Duodenal mucosa (tissue), 2 donors: ENCODE data around the gene GRK1.
"Not testable (repeated sequence)": the region's sequence is repeated elsewhere in the genome, so short reads cannot be mapped to it uniquely, and the experiment has no call there.

Experiments
- H3K27ac ChIP-seq: one replicate; pipeline ENCODE4 v1.7.0; 2013; ENCODE audit warnings: low read depth, low read length
- H3K27me3 ChIP-seq, 2 donors: one replicate each; pipeline ENCODE4 v1.7.0; 2013; ENCODE audit warnings: low read length in 2 of 2, control low read depth in 1 of 2; ENCODE audit not compliant: insufficient read depth in 2 of 2, control insufficient read depth in 1 of 2
- H3K36me3 ChIP-seq, 2 donors: one replicate each; pipeline ENCODE4 v1.7.0; 2013; ENCODE audit warnings: low read length in 2 of 2, control low read depth in 1 of 2; ENCODE audit not compliant: insufficient read depth in 2 of 2, control insufficient read depth in 1 of 2
- H3K4me1 ChIP-seq, 2 donors: one replicate each; pipeline ENCODE4 v1.7.0; 2013; ENCODE audit warnings: low read length in 2 of 2, control low read depth in 1 of 2; ENCODE audit not compliant: insufficient read depth in 2 of 2, control insufficient read depth in 1 of 2
- H3K4me3 ChIP-seq, 2 donors: one replicate each; pipeline ENCODE4 v1.7.0; 2013; ENCODE audit warnings: low read length in 2 of 2, low read depth in 1 of 2
- H3K9ac ChIP-seq, 2 donors: one replicate each; pipeline ENCODE4 v1.7.0; 2013; ENCODE audit warnings: low read length in 2 of 2, low read depth in 1 of 2
- H3K9me3 ChIP-seq, 2 donors: one replicate each; pipeline ENCODE4 v1.7.0; 2013; ENCODE audit warnings: low read length in 2 of 2, control low read depth in 1 of 2; ENCODE audit not compliant: control insufficient read depth in 1 of 2

The GRK1 gene

GRCh38 chr13:113744197-113745000, 77.4 kb downstream of the GRK1 start:
- no peak overlapping the region for H3K9ac ChIP-seq
- H3K27ac ChIP-seq: no peak overlapping the region
- H3K27me3 ChIP-seq: peaks cover 0 to 7% of the 10 kb centered on the region in 2 donors
- no peak overlapping the region for H3K4me3 ChIP-seq
- peaks cover 25 to 26% of the 10 kb centered on the region in 2 donors for H3K4me1 ChIP-seq
- no peaks in the 10 kb centered on the region for H3K36me3 ChIP-seq
- H3K9me3 ChIP-seq: no peaks in the 10 kb centered on the region

GRCh38 chr13:113745059-113745458, 78.0 kb downstream of the GRK1 start:
- Histone ChIP-seq H3K27me3 (peaks cover 0 to 6% of the 10 kb centered on the region in 2 donors), H3K9me3 (no peaks in the 10 kb centered on the region), H3K9ac (no peak overlapping the region), H3K4me3 (no peak overlapping the region), H3K4me1 (peaks cover 25 to 26% of the 10 kb centered on the region in 2 donors), H3K36me3 (no peaks in the 10 kb centered on the region), H3K27ac (no peak overlapping the region)

GRCh38 chr13:113745500-113746142, 78.6 kb downstream of the GRK1 start:
- H3K4me1 ChIP-seq: peaks cover 25 to 26% of the 10 kb centered on the region in 2 donors
- H3K4me3 ChIP-seq, H3K9me3 ChIP-seq, H3K9ac ChIP-seq, H3K27me3 ChIP-seq, H3K27ac ChIP-seq, H3K36me3 ChIP-seq: not testable (repeated sequence)

GRCh38 chr13:113746143-113746525, 79.1 kb downstream of the GRK1 start:
- H3K27ac ChIP-seq: no peak overlapping the region
- no peaks in the 10 kb centered on the region for H3K36me3 ChIP-seq
- H3K9me3 ChIP-seq: no peaks in the 10 kb centered on the region
- H3K4me1 ChIP-seq: peaks cover 25 to 26% of the 10 kb centered on the region in 2 donors
- H3K4me3 ChIP-seq: no peak overlapping the region
- no peak overlapping the region for H3K9ac ChIP-seq
- no peaks in the 10 kb centered on the region for H3K27me3 ChIP-seq

GRCh38 chr13:113746671-113747070, 79.7 kb downstream of the GRK1 start:
- Histone ChIP-seq H3K27ac (no peak overlapping the region), H3K9ac (no peak overlapping the region), H3K9me3 (no peaks in the 10 kb centered on the region), H3K27me3 (no peaks in the 10 kb centered on the region), H3K36me3 (no peaks in the 10 kb centered on the region), H3K4me1 (peaks cover 25 to 26% of the 10 kb centered on the region in 2 donors), H3K4me3 (no peak overlapping the region)

GRCh38 chr13:113747291-113747833, 80.3 kb downstream of the GRK1 start:
- no peak overlapping the region for H3K27ac ChIP-seq
- H3K36me3 ChIP-seq: no peaks in the 10 kb centered on the region
- H3K4me1 ChIP-seq: peaks cover 18 to 19% of the 10 kb centered on the region in 2 donors
- no peak overlapping the region for H3K9ac ChIP-seq
- H3K27me3 ChIP-seq: no peaks in the 10 kb centered on the region
- no peaks in the 10 kb centered on the region for H3K9me3 ChIP-seq
- H3K4me3 ChIP-seq: no peak overlapping the region

GRCh38 chr13:113748101-113748861, 81.3 kb downstream of the GRK1 start:
- no peak overlapping the region for H3K9ac ChIP-seq
- H3K4me3 ChIP-seq: no peak overlapping the region
- H3K27me3 ChIP-seq: no peaks in the 10 kb centered on the region
- H3K9me3 ChIP-seq: no peaks in the 10 kb centered on the region
- no peaks in the 10 kb centered on the region for H3K36me3 ChIP-seq
- peaks cover 13 to 17% of the 10 kb centered on the region in 2 donors for H3K4me1 ChIP-seq
- H3K27ac ChIP-seq: no peak overlapping the region

- Histone ChIP-seq H3K4me1 (peaks cover 15 to 17% of the 10 kb centered on the region in 2 donors), H3K36me3 (no peaks in the 10 kb centered on the region), H3K9me3 (no peaks in the 10 kb centered on the region), H3K9ac (no peak overlapping the region), H3K27me3 (no peaks in the 10 kb centered on the region), H3K4me3 (no peak overlapping the region), H3K27ac (no peak overlapping the region)
Observed at GRCh38 chr13:113748862-113749451, 81.9 kb downstream of the GRK1 start.

GRCh38 chr13:113749507-113749906, 82.5 kb downstream of the GRK1 start:
- Histone ChIP-seq H3K27ac (no peak overlapping the region), H3K4me1 (peaks cover 15 to 16% of the 10 kb centered on the region in 2 donors), H3K4me3 (no peak overlapping the region), H3K9me3 (no peaks in the 10 kb centered on the region), H3K27me3 (no peaks in the 10 kb centered on the region), H3K9ac (no peak overlapping the region), H3K36me3 (no peaks in the 10 kb centered on the region)
